Osteoblast (primary cell): ENCODE measurements around the gene PNMT. TPM values are rescaled to one million over a fixed set of nuclear protein-coding genes. Genes with fewer than 3 reads are reported as not detected.
A peak's percentile ranks its signal among the peaks of the same experiment; 100 is the strongest.

ENCODE experiments used
- DNase-seq: peaks from one replicate; pipeline ENCODE4 v3.0.0; 2011; ENCODE audit warnings: low spot score, mixed read lengths; ENCODE audit not compliant: insufficient read length; ENCODE audit errors: missing footprints
- H2AFZ ChIP-seq: 2 replicates; pipeline ENCODE4 v1.6.0; 2011; ENCODE audit warnings: mild to moderate bottlenecking, low read length
- H3K27ac ChIP-seq: 2 replicates; pipeline ENCODE4 v1.5.1; 2011; ENCODE audit warnings: mild to moderate bottlenecking, low read depth, low read length, moderate library complexity
- H3K27me3 ChIP-seq: 2 replicates; pipeline ENCODE4 v1.6.0; 2012; ENCODE audit warnings: mild to moderate bottlenecking, control low read depth, inconsistent platforms, low read length, moderate library complexity; ENCODE audit not compliant: insufficient read depth
- H3K36me3 ChIP-seq: 2 replicates; pipeline ENCODE4 v1.5.1; 2011; ENCODE audit warnings: mild to moderate bottlenecking, low read length, control low read depth, moderate library complexity; ENCODE audit not compliant: insufficient read depth
- H3K4me1 ChIP-seq: 2 replicates; pipeline ENCODE4 v1.5.1; 2011; ENCODE audit warnings: mild to moderate bottlenecking, low read length, control low read depth, moderate library complexity; ENCODE audit not compliant: insufficient read depth
- H3K4me2 ChIP-seq: 2 replicates; pipeline ENCODE4 v1.6.0; 2011; ENCODE audit warnings: mild to moderate bottlenecking, low read length; ENCODE audit not compliant: insufficient read depth
- H3K4me3 ChIP-seq: fragments of 200-600 bp; sonication (generic); 3 replicates; pipeline ENCODE4 v1.5.1; 2012; ENCODE audit warnings: mild to moderate bottlenecking, low read length, inconsistent platforms; ENCODE audit not compliant: insufficient read depth
- H3K79me2 ChIP-seq: 2 replicates; pipeline ENCODE4 v1.6.0; 2012; ENCODE audit warnings: mild to moderate bottlenecking, low read length, control low read depth, inconsistent platforms; ENCODE audit not compliant: insufficient read depth
- H3K9me3 ChIP-seq: 2 replicates; pipeline ENCODE4 v1.5.1; 2011; ENCODE audit warnings: low read depth, low read length, control low read depth
- H4K20me1 ChIP-seq: 2 replicates; pipeline ENCODE4 v1.6.0; 2012; ENCODE audit warnings: mild to moderate bottlenecking, low read length, control low read depth; ENCODE audit not compliant: insufficient read depth
- total RNA-seq: library from RNA; depleted of rRNA; stranded (reverse); fragments of >200 nt; gene quantifications from 2 replicates; pipeline ENCODE4 v1.2.3, GENCODE V29; 2012
- TF ChIP-seq, protein P1 (sequence below): IDR thresholded peaks from 2 replicates; pipeline ENCODE4 v1.5.1; 2011; ENCODE audit warnings: mild to moderate bottlenecking, low read depth, low read length, moderate library complexity; ENCODE audit errors: extremely low read depth

PNMT gene
- total RNA-seq, 1 donor: not detected

- H2AFZ ChIP-seq: no peak overlapping the region
- H3K4me3 ChIP-seq: no peak overlapping the region
- H3K4me1 ChIP-seq: no peaks in the 10 kb centered on the region
- no peak overlapping the region for H3K4me2 ChIP-seq
- peaks cover 23% of the 10 kb centered on the region for H3K27me3 ChIP-seq
- TF ChIP-seq, protein P1, sequence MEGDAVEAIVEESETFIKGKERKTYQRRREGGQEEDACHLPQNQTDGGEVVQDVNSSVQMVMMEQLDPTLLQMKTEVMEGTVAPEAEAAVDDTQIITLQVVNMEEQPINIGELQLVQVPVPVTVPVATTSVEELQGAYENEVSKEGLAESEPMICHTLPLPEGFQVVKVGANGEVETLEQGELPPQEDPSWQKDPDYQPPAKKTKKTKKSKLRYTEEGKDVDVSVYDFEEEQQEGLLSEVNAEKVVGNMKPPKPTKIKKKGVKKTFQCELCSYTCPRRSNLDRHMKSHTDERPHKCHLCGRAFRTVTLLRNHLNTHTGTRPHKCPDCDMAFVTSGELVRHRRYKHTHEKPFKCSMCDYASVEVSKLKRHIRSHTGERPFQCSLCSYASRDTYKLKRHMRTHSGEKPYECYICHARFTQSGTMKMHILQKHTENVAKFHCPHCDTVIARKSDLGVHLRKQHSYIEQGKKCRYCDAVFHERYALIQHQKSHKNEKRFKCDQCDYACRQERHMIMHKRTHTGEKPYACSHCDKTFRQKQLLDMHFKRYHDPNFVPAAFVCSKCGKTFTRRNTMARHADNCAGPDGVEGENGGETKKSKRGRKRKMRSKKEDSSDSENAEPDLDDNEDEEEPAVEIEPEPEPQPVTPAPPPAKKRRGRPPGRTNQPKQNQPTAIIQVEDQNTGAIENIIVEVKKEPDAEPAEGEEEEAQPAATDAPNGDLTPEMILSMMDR: no peak
- peak; percentile 81 for DNase-seq
- no peaks in the 10 kb centered on the region for H3K9me3 ChIP-seq
- peaks cover 8% of the 10 kb centered on the region for H4K20me1 ChIP-seq
- no peak overlapping the region for H3K27ac ChIP-seq
- H3K36me3 ChIP-seq: no peaks in the 10 kb centered on the region
- no peaks in the 10 kb centered on the region for H3K79me2 ChIP-seq
Observed at GRCh38 chr17:39674702-39675389, 6.6 kb downstream of the PNMT start.

GRCh38 chr17:39675390-39676082, 7.3 kb downstream of the PNMT start:
- Histone ChIP-seq H3K4me3 (no peak overlapping the region), H3K36me3 (no peaks in the 10 kb centered on the region), H3K4me2 (no peak overlapping the region), H3K79me2 (no peaks in the 10 kb centered on the region), H4K20me1 (peaks cover 8% of the 10 kb centered on the region), H2AFZ (no peak overlapping the region), H3K9me3 (no peaks in the 10 kb centered on the region), H3K4me1 (no peaks in the 10 kb centered on the region), H3K27me3 (peaks cover 16% of the 10 kb centered on the region), H3K27ac (no peak overlapping the region)
- no peak for DNase-seq
- TF ChIP-seq, protein P1: no peak

- Histone ChIP-seq H3K27ac (no peak overlapping the region), H3K4me2 (no peak overlapping the region), H3K79me2 (no peaks in the 10 kb centered on the region), H2AFZ (no peak overlapping the region), H3K9me3 (no peaks in the 10 kb centered on the region), H3K4me1 (no peaks in the 10 kb centered on the region), H3K4me3 (no peak overlapping the region), H4K20me1 (peaks cover 8% of the 10 kb centered on the region), H3K27me3 (peaks cover 8% of the 10 kb centered on the region), H3K36me3 (no peaks in the 10 kb centered on the region)
- TF ChIP-seq, protein P1: no peak
- peak; percentile 81 for DNase-seq
Observed at GRCh38 chr17:39676198-39676819, 8.1 kb downstream of the PNMT start.

GRCh38 chr17:39677072-39677471, 8.8 kb downstream of the PNMT start:
- no peak overlapping the region for H3K4me3 ChIP-seq
- H3K27me3 ChIP-seq: peaks cover under 1% of the 10 kb centered on the region
- H3K27ac ChIP-seq: no peak overlapping the region
- H3K36me3 ChIP-seq: no peaks in the 10 kb centered on the region
- TF ChIP-seq, protein P1: no peak
- no peaks in the 10 kb centered on the region for H3K9me3 ChIP-seq
- DNase-seq: peak; percentile 73
- peaks cover 8% of the 10 kb centered on the region for H4K20me1 ChIP-seq
- no peak overlapping the region for H3K4me2 ChIP-seq
- no peaks in the 10 kb centered on the region for H3K79me2 ChIP-seq
- no peaks in the 10 kb centered on the region for H3K4me1 ChIP-seq
- no peak overlapping the region for H2AFZ ChIP-seq
